ENCODE measurements around the gene PRODH2. TPM values are rescaled to one million over a fixed set of nuclear protein-coding genes. Genes with fewer than 3 reads are reported as not detected.

The PRODH2 gene
- total and polyA plus RNA-seq, 2 donors (not counting 3 experiments of a cell fraction or from before 2014, with no cell fraction given) = not detected

- ChIA-PET POLR2A (no interaction called here), CTCF (no interaction called here)
These were observed 62.5 kb downstream of the PRODH2 start for GRCh38 chr19:35750167-35750566.

More at GRCh38 chr19:35750167-35750566, 62.5 kb downstream of the PRODH2 start:
- intact Hi-C loops (cut with micrococcal nuclease) (no loop called here), dilution Hi-C loops (cut with MboI; ENCODE audit: extremely low pct_ligation_motif_present, low sequenced_read_pairs) (no loop called here)
- TF ChIP-seq GATA2 (IDR thresholded peaks at IDR 0.05; ENCODE audit: insufficient read depth, insufficient read length, low read depth, low read length) = no peak
- TF ChIP-seq JUN (IDR thresholded peaks at IDR 0.05; ENCODE audit: borderline replicate concordance, insufficient read depth, insufficient read length, low read depth) = no peak
- TF ChIP-seq MAX (IDR thresholded peaks at IDR 0.05; ENCODE audit: insufficient read depth, insufficient read length) = no peak
- TF ChIP-seq MYC (IDR thresholded peaks at IDR 0.05; ENCODE audit: low read depth, low read length) = no peak
- no peak for TF ChIP-seq POLR2A (IDR thresholded peaks at IDR 0.05; ENCODE audit: low read depth, low read length)
- no peak for TF ChIP-seq CTCF (IDR thresholded peaks at IDR 0.05; ENCODE audit: extremely low read depth in 1 of 2, insufficient read depth in 1 of 2, low read depth in 1 of 2, low read length in 2 of 2)
- TF ChIP-seq POLR2AphosphoS5 (IDR thresholded peaks at IDR 0.05; ENCODE audit: insufficient read depth, low read depth, low read length) = no peak
- TF ChIP-seq EZH2 (IDR thresholded peaks at IDR 0.05; ENCODE audit: borderline replicate concordance, low read depth, low read length, severe bottlenecking) = no peak
- TF ChIP-seq FOS (IDR thresholded peaks at IDR 0.05; ENCODE audit: borderline replicate concordance, insufficient read depth, low read length) = no peak
- Histone ChIP-seq H3K9ac (replicated peaks; ENCODE audit: extremely low read depth, insufficient read depth, low read length) (no peak overlapping the region), H4K20me1 (replicated peaks; ENCODE audit: control insufficient read depth, extremely low read depth, insufficient read depth, low read length) (no peaks in the 10 kb centered on the region), H3K4me3 (replicated peaks in 1 of 3; ENCODE audit: insufficient read depth in 1 of 3, low read depth in 1 of 3, low read length in 3 of 3) (no peak overlapping the region), H3K4me2 (ENCODE audit: insufficient read depth, low read length) (no peak overlapping the region), H3K9me3 (replicated peaks; ENCODE audit: control insufficient read depth, insufficient read depth, low read length) (no peaks in the 10 kb centered on the region), H3K27me3 (ENCODE audit: control insufficient read depth in 2 of 2, insufficient read depth in 2 of 2, low read length in 2 of 2) (no peaks in the 10 kb centered on the region), H3K9me1 (replicated peaks; ENCODE audit: control insufficient read depth, extremely low read depth, insufficient read depth, low read length) (no peaks in the 10 kb centered on the region), H3K4me1 (ENCODE audit: control insufficient read depth, extremely low read depth, insufficient read depth, low read length) (peaks cover 15% of the 10 kb centered on the region), H3K27ac (ENCODE audit: insufficient read depth, low read depth, low read length) (no peak overlapping the region), H2AFZ (ENCODE audit: low read depth, low read length) (no peak overlapping the region), H3K36me3 (ENCODE audit: control insufficient read depth in 2 of 2, extremely low read depth in 1 of 2, insufficient read depth in 2 of 2, low read length in 2 of 2) (peaks cover 0 to 13% of the 10 kb centered on the region in 2 experiments), H3K79me2 (ENCODE audit: control insufficient read depth, insufficient read depth, low read length) (peaks cover 22% of the 10 kb centered on the region)
- DNase-seq (ENCODE audit: low read depth, low spot score) (no peak), FAIRE-seq (no peak)
- no TSS peak for BruUV-seq (replicated peaks)

Other genes with a start within 250 kb of the PRODH2 start
- not detected in 2 replicates for gene ATP4A, start 249.2 kb downstream of the PRODH2 start, total RNA-seq
- not detected in 2 replicates for gene ATP4A, start 249.2 kb downstream of the PRODH2 start, polyA plus RNA-seq
- gene PMIS2, start 226.7 kb downstream of the PRODH2 start, total RNA-seq = not detected in 2 replicates
- gene PMIS2, start 226.7 kb downstream of the PRODH2 start, polyA plus RNA-seq = not detected in 2 replicates
- 17.5 and 19.0 TPM in 2 replicates for gene HAUS5, start 200.1 kb downstream of the PRODH2 start, total RNA-seq
- 8.9 and 9.2 TPM in 2 replicates for gene HAUS5, start 200.1 kb downstream of the PRODH2 start, polyA plus RNA-seq
- gene RBM42, start 183.8 kb downstream of the PRODH2 start, total RNA-seq = 97.3 and 99.2 TPM in 2 replicates
- 78.3 and 81.4 TPM in 2 replicates for gene RBM42, start 183.8 kb downstream of the PRODH2 start, polyA plus RNA-seq
- 0.95 and 1.5 TPM in 2 replicates for gene ETV2, start 171.1 kb downstream of the PRODH2 start, total RNA-seq
- gene ETV2, start 171.1 kb downstream of the PRODH2 start, polyA plus RNA-seq = 1.0 and 2.1 TPM in 2 replicates
- 300 and 327 TPM in 2 replicates for gene COX6B1, start 164.5 kb downstream of the PRODH2 start, total RNA-seq
- 692 and 759 TPM in 2 replicates for gene COX6B1, start 164.5 kb downstream of the PRODH2 start, polyA plus RNA-seq
- gene UPK1A, start 146.3 kb downstream of the PRODH2 start, total RNA-seq = not detected in 2 replicates
- gene UPK1A, start 146.3 kb downstream of the PRODH2 start, polyA plus RNA-seq = 0.13 TPM in 1 of 2 replicates, not detected in the other
- gene ZBTB32, start 108.3 kb downstream of the PRODH2 start, total RNA-seq = not detected in 2 replicates
- not detected in 2 replicates for gene ZBTB32, start 108.3 kb downstream of the PRODH2 start, polyA plus RNA-seq
- gene KMT2B, start 94.8 kb downstream of the PRODH2 start, total RNA-seq = 37.2 and 40.0 TPM in 2 replicates
- gene KMT2B, start 94.8 kb downstream of the PRODH2 start, polyA plus RNA-seq = 28.4 and 30.1 TPM in 2 replicates
- 2.6 and 3.4 TPM in 2 replicates for gene IGFLR1, start 70.4 kb downstream of the PRODH2 start, total RNA-seq
- 7.6 and 11.8 TPM in 2 replicates for gene IGFLR1, start 70.4 kb downstream of the PRODH2 start, polyA plus RNA-seq
- 5.6 and 10.5 TPM in 2 replicates for gene U2AF1L4, start 67.4 kb downstream of the PRODH2 start, total RNA-seq
- 13.5 and 15.0 TPM in 2 replicates for gene U2AF1L4, start 67.4 kb downstream of the PRODH2 start, polyA plus RNA-seq
- 65.6 and 70.1 TPM in 2 replicates for gene PSENEN, start 67.2 kb downstream of the PRODH2 start, total RNA-seq
- gene PSENEN, start 67.2 kb downstream of the PRODH2 start, polyA plus RNA-seq = 60.0 and 86.8 TPM in 2 replicates
- 11.3 and 15.5 TPM in 2 replicates for gene LIN37, start 64.3 kb downstream of the PRODH2 start, total RNA-seq
- 21.4 and 21.9 TPM in 2 replicates for gene LIN37, start 64.3 kb downstream of the PRODH2 start, polyA plus RNA-seq
- gene HSPB6, start 55.8 kb downstream of the PRODH2 start, total RNA-seq = 2.7 and 6.2 TPM in 2 replicates
- 2.3 and 3.4 TPM in 2 replicates for gene HSPB6, start 55.8 kb downstream of the PRODH2 start, polyA plus RNA-seq
- 28.3 and 32.1 TPM in 2 replicates for gene PROSER3, start 54.7 kb downstream of the PRODH2 start, total RNA-seq
- gene PROSER3, start 54.7 kb downstream of the PRODH2 start, polyA plus RNA-seq = 18.3 and 19.5 TPM in 2 replicates
- 18.4 and 32.8 TPM in 2 replicates for gene ARHGAP33, start 37.3 kb downstream of the PRODH2 start, total RNA-seq
- gene ARHGAP33, start 37.3 kb downstream of the PRODH2 start, polyA plus RNA-seq = 11.0 and 11.7 TPM in 2 replicates
- not detected in 2 replicates for gene NPHS1, start 39.7 kb upstream of the PRODH2 start, total RNA-seq
- not detected in 2 replicates for gene NPHS1, start 39.7 kb upstream of the PRODH2 start, polyA plus RNA-seq
- gene KIRREL2, start 44.1 kb upstream of the PRODH2 start, total RNA-seq = not detected in 2 replicates
- not detected in 2 replicates for gene KIRREL2, start 44.1 kb upstream of the PRODH2 start, polyA plus RNA-seq
- gene APLP1, start 55.7 kb upstream of the PRODH2 start, total RNA-seq = 6.2 and 9.0 TPM in 2 replicates
- 13.0 and 15.1 TPM in 2 replicates for gene APLP1, start 55.7 kb upstream of the PRODH2 start, polyA plus RNA-seq
- 7.6 and 8.7 TPM in 2 replicates for gene NFKBID, start 87.7 kb upstream of the PRODH2 start, total RNA-seq
- 5.5 and 6.7 TPM in 2 replicates for gene NFKBID, start 87.7 kb upstream of the PRODH2 start, polyA plus RNA-seq
- not detected in 2 replicates for gene HCST, start 89.7 kb upstream of the PRODH2 start, total RNA-seq
- gene HCST, start 89.7 kb upstream of the PRODH2 start, polyA plus RNA-seq = not detected in 2 replicates
- not detected in 2 replicates for gene TYROBP, start 95.5 kb upstream of the PRODH2 start, total RNA-seq
- gene TYROBP, start 95.5 kb upstream of the PRODH2 start, polyA plus RNA-seq = not detected in 2 replicates
- 15.9 and 17.3 TPM in 2 replicates for gene LRFN3, start 123.5 kb upstream of the PRODH2 start, total RNA-seq
- 4.1 and 5.8 TPM in 2 replicates for gene LRFN3, start 123.5 kb upstream of the PRODH2 start, polyA plus RNA-seq
- 8.4 and 10.3 TPM in 2 replicates for gene SDHAF1, start 182.3 kb upstream of the PRODH2 start, total RNA-seq
- gene SDHAF1, start 182.3 kb upstream of the PRODH2 start, polyA plus RNA-seq = 16.2 and 16.5 TPM in 2 replicates
- gene SYNE4, start 196.0 kb upstream of the PRODH2 start, total RNA-seq = 0.62 and 1.3 TPM in 2 replicates
- 0.38 and 0.46 TPM in 2 replicates for gene SYNE4, start 196.0 kb upstream of the PRODH2 start, polyA plus RNA-seq
- 17.3 and 21.4 TPM in 2 replicates for gene ALKBH6, start 201.4 kb upstream of the PRODH2 start, total RNA-seq
- 26.7 and 33.2 TPM in 2 replicates for gene ALKBH6, start 201.4 kb upstream of the PRODH2 start, polyA plus RNA-seq
- gene CLIP3, start 220.0 kb upstream of the PRODH2 start, total RNA-seq = 21.0 and 24.4 TPM in 2 replicates
- gene CLIP3, start 220.0 kb upstream of the PRODH2 start, polyA plus RNA-seq = 4.7 and 7.0 TPM in 2 replicates
- gene THAP8, start 241.4 kb upstream of the PRODH2 start, total RNA-seq = 2.9 and 4.1 TPM in 2 replicates
- 6.6 and 8.3 TPM in 2 replicates for gene THAP8, start 241.4 kb upstream of the PRODH2 start, polyA plus RNA-seq
- 12.1 and 13.4 TPM in 2 replicates for gene WDR62, start 242.1 kb upstream of the PRODH2 start, total RNA-seq
- gene WDR62, start 242.1 kb upstream of the PRODH2 start, polyA plus RNA-seq = 8.0 and 8.7 TPM in 2 replicates

All from endothelial cell of umbilical vein (primary cell).